ENCODE data around the gene UGT1A6.
"Not testable (repeated sequence)": the region's sequence is repeated elsewhere in the genome, so short reads cannot be mapped to it uniquely, and the experiment has no call there.

UGT1A6 gene

DNA sequence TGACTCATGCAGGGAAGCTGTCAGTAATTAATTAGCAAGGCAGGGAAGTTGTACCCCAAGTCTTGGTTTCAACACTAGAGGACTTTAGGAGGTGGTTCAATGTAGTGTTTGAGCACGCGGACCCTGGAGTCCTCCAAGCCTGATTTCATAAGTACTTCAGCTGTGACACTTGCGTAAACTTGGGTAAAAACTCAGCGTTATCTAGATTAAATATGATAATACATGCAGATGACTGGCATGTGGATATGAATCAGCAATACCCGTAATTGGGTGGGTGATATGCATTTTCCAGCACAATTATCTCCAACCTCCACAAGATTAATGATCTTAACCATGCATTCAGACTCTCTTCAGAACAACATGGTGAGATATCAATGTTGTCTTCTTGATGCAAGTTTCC, 5.8 kb upstream of the UGT1A6 start:
- DNase-seq (ENCODE audit: low spot score): no peak

GRCh38 chr2:233688341-233688740, 4.3 kb upstream of the UGT1A6 start:
- DNase-seq (ENCODE audit: low spot score): no peak

DNA sequence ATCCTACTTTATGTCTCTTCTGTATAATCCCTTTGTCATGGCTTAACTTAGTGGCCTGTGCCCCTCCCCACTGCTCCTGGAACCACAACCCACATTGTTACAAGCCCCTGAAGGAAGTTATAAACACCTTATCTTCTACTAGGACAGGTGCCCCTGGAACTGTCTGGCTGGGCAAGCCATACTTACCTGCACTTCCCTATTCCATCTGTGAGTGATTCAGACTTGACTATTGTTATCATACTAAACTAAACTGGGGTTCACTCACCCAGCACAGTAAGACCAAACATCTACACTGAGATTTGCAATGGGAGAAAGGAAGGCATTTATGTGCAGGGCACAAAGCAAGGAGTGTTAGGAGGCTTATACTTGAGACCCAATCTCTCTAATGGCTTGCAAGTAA, 3.7 kb upstream of the UGT1A6 start:
- no peak for DNase-seq (ENCODE audit: low spot score)

GRCh38 chr2:233689501-233689900, 3.2 kb upstream of the UGT1A6 start:
- DNase-seq (ENCODE audit: low spot score): no peak

DNA sequence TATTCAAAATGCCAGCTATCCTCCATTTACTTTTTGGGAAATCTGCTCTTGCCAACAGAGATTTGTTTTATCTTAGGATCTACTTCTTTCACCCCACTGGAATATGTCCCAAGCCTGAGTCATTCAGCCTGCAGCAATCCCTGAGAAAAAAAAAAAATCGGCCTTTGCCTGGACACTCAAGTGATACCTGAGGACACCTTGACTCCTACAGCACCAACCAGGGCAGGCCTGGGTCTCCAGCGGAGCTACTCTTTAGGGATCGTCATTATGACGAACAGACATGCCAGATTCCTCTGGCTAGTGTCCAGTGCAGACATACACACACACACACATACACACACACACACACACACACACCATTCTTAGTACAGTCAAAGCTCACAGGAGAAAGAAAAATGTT, 2.2 kb upstream of the UGT1A6 start:
- no peak for DNase-seq (ENCODE audit: low spot score)

GRCh38 chr2:233691443-233692433, 952 bp upstream of the UGT1A6 start:
- no peak for DNase-seq (ENCODE audit: low spot score)

GRCh38 chr2:233693963-233694362, 1.3 kb downstream of the UGT1A6 start:
- no peak for DNase-seq (ENCODE audit: low spot score)

GRCh38 chr2:233698740-233699139, 6.0 kb downstream of the UGT1A6 start:
- no peak for DNase-seq (ENCODE audit: low spot score)

DNA sequence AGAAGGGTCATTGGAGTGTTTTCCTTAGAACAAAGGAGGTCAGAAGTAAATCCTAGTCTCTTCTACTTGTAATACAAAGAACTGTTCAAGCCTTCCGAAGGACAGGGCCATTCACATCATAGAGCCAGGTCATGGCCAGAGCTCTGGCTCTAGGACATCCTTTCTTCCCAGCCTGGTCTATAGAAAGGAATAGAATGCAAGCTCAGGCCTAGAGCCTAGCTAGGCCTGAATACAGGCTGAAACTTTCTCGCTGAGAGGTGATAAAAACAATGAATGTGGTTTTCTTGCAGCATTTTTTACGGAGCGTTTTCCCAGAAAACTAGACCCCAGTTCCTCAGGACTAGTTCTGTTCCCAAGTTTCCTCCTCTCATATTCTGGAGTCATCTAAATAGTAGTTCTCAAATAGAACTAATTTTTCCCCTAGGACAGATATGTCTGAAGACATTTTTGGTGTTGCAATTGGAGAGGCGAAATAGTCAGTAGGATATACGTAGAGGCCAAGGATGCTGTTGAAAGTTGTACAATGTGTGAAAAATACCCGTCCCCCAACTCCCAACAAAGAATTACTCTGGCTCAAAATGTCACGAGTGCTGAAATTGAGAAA, 6.8 kb downstream of the UGT1A6 start:
- DNase-seq (ENCODE audit: low spot score): no peak

- no peak for DNase-seq (ENCODE audit: low spot score)
Observed at GRCh38 chr2:233700028-233700635, 7.4 kb downstream of the UGT1A6 start.

DNA sequence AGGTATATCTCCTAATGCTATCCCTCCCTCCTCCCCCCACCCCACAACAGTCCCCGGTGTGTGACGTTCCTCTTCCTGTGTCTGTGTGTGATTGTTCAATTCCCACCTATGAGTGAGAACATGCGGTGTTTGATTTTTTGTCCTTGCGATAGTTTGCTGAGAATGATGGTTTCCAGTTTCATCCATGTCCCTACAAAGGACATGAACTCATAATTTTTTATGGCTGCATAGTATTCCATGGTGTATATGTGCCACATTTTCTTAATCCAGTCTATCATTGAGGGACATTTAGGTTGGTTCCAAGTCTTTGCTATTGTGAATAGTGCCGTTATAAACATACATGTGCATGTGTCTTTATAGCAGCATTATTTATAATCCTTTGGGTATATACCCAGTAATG, 8.2 kb downstream of the UGT1A6 start:
- DNase-seq (ENCODE audit: low spot score): not testable (repeated sequence)

DNA sequence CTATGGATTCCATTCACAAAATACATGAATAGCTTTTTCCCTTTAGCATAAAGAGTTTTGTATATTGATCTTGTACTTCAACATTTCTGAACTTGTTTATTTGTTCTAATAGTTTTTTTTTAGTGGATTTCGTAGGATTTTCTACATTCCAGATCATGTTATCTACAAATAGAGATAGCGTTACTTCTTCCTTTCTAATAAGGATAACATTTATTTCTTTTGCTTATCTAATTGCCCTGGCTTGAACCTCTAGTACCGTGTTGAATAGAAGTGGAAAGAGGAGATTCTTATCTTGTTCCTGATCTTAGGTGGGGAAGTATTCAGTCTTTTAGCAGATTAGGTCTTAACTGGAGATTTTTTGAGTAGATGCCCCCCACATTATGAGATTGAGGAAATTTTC, 9.5 kb downstream of the UGT1A6 start:
- DNase-seq (ENCODE audit: low spot score): no peak

- no peak for DNase-seq (ENCODE audit: low spot score)
Observed at GRCh38 chr2:233705911-233706506, 13.3 kb downstream of the UGT1A6 start.

GRCh38 chr2:233706720-233707119, 14.0 kb downstream of the UGT1A6 start:
- DNase-seq (ENCODE audit: low spot score): no peak

DNA sequence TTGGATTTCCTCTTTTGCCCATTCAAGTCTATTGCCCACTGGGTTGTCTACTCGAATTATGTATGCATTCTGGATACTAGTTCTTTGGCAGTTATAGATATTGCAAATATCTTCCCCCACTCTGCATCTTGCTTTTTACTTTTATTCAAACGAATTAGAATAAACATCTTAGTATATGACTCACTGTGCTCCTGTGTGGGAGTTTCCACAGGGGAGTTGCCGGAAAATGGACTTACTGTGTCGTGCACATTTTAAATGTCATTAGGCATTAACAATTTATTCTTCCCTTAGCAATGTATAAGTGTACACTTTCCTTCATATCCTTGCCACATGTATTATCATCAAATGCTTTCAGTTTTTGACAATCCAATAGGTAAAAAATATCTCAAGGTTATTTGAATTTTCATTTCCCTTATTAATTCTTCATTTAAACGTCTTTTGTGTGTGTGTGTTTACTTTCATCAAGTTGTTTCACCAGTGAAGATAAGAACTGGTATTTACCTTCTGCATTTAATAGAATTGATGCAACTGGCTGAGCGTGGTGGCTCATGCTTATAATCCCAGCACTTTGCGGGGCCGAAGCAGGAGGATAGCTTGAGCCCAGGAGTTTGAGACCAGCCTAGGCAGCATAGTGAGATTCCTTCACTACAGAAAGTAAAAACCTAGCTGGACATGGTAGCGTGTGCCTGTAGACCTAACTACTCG, 15.4 kb downstream of the UGT1A6 start:
- no peak for DNase-seq (ENCODE audit: low spot score)

GRCh38 chr2:233708942-233709341, 16.3 kb downstream of the UGT1A6 start:
- no peak for DNase-seq (ENCODE audit: low spot score)

DNA sequence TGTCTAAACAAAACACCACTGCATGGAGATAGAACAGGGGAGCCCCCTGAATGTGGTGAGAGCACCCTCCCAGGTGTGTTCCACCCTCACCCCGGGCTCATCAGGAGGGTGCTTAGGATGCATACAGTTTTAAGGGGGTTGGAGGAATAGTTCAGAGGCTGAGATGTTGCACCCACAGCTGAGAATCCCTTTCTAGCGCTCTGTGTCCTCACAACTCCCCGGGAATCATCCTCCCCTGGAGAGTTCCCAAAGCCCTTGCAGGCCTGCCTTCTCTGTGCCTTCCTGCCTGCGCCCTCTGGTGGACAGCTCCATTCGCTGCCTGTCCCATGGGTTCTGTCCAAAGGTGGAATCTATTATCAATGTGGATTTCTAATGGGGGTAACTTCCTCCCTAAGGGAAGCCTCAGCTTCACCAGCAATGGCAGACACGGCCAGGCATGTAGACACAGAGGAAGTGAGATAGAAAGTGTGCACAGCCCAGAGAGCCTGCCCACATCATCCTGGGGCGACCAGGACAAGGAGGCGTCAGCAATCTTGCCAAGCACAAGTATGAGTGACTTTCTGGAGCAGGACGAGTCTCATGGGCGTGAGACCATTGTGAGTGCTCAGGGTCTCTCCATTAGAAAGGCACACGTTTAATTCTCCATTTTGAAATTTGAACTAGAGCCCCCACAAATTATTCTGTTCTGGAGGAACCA, 18.8 kb downstream of the UGT1A6 start:
- DNase-seq (ENCODE audit: low spot score): peak; percentile 62

DNA sequence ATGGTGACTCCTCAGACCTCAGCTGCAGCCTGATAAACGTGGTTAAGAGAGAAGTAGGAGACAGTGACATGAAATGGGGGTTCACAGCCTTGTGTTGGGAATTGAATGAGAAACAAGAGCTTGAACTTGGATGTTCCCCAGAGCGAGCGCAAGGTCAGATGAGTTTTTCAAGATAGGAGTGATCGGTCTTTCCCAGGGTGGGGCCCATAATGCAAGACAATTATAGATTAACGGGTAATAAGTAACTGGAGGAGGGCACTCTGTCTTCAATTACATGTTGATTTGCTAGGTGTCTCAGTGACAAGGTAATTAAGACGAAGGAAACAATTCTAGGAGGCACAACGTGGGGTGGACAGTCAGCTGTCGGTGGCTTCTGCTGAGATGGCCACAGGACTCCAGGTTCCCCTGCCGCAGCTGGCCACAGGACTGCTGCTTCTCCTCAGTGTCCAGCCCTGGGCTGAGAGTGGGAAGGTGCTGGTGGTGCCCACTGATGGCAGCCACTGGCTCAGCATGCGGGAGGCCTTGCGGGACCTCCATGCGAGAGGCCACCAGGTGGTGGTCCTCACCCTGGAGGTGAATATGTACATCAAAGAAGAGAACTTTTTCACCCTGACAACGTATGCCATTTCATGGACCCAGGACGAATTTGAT, 20.0 kb downstream of the UGT1A6 start, which contains the start of gene UGT1A5:
TSS of gene UGT1A5 (plus strand) at position 297 of the 651 bp plus-strand sequence. CDS start at position 382, 85 bp downstream.
- DNase-seq (ENCODE audit: low spot score): no peak

GRCh38 chr2:233713262-233713615, 20.5 kb downstream of the UGT1A6 start:
- DNase-seq (ENCODE audit: low spot score): no peak

- DNase-seq (ENCODE audit: low spot score): no peak
Observed at GRCh38 chr2:233714121-233714520, 21.4 kb downstream of the UGT1A6 start.

- DNase-seq (ENCODE audit: low spot score): no peak
Observed at GRCh38 chr2:233718552-233718951, 25.9 kb downstream of the UGT1A6 start, which contains the start of gene UGT1A4. UGT1A4 (plus strand) TSS chr2:233718736; CDS start chr2:233718821, 85 bp downstream.
